Measurements from ENCODE around the gene SUCLG2.

Gene SUCLG2

GRCh38 chr3:67678665-67679064, 24.3 kb upstream of the SUCLG2 start:
- Histone ChIP-seq H3K9me2 (replicated peaks; ENCODE audit: control insufficient read depth, low read length) (no peaks in the 10 kb centered on the region), H3K9me3 (ENCODE audit: control insufficient read depth, insufficient read depth, low read length) (peaks cover 5% of the 10 kb centered on the region; the same call in 1 of the 2 replicates), H3K36me3 (ENCODE audit: control insufficient read depth, low read length) (peaks cover 19% of the 10 kb centered on the region), H3K4me3 (ENCODE audit: low read length) (peak overlapping the region; percentile 45), H3K27me3 (ENCODE audit: control insufficient read depth, low read length) (no peaks in the 10 kb centered on the region), H3F3A (ENCODE audit: control insufficient read depth, insufficient read depth) (peaks cover 13% of the 10 kb centered on the region), H4K20me1 (ENCODE audit: control insufficient read depth, insufficient read depth, low read depth, low read length) (no peaks in the 10 kb centered on the region), H3K79me2 (ENCODE audit: control insufficient read depth, low read length) (no peaks in the 10 kb centered on the region), H3K4me1 (ENCODE audit: control insufficient read depth, low read length) (peaks cover 44% of the 10 kb centered on the region), H3K27ac (ENCODE audit: low read depth, low read length) (peak overlapping the region; percentile 92), H3K4me2 (ENCODE audit: low read length) (peak overlapping the region; percentile 59)
- no peak for TF ChIP-seq EZH2phosphoT487 (IDR thresholded peaks at IDR 0.05; ENCODE audit: borderline replicate concordance, low read length)
- TF ChIP-seq CTCF (IDR thresholded peaks at IDR 0.05; ENCODE audit: low read depth, low read length, poor library complexity, severe bottlenecking), result no peak

- no peak overlapping the region for H3K4me3 ChIP-seq (ENCODE audit: low read length)
- TF ChIP-seq EZH2phosphoT487 (IDR thresholded peaks at IDR 0.05; ENCODE audit: borderline replicate concordance, low read length) (no peak), CTCF (IDR thresholded peaks at IDR 0.05; ENCODE audit: low read depth, low read length, poor library complexity, severe bottlenecking) (no peak)
- H3K79me2 ChIP-seq (ENCODE audit: control insufficient read depth, low read length), result no peaks in the 10 kb centered on the region
- H3K4me2 ChIP-seq (ENCODE audit: low read length), result no peak overlapping the region
- no peaks in the 10 kb centered on the region for H3K9me2 ChIP-seq (replicated peaks; ENCODE audit: control insufficient read depth, low read length)
- peaks cover 7% of the 10 kb centered on the region for H3F3A ChIP-seq (ENCODE audit: control insufficient read depth, insufficient read depth)
- H3K4me1 ChIP-seq (ENCODE audit: control insufficient read depth, low read length), result peaks cover 19% of the 10 kb centered on the region
- peaks cover 5% of the 10 kb centered on the region; the same call in 1 of the 2 replicates for H3K9me3 ChIP-seq (ENCODE audit: control insufficient read depth, insufficient read depth, low read length)
- H3K36me3 ChIP-seq (ENCODE audit: control insufficient read depth, low read length), result peaks cover 6% of the 10 kb centered on the region; the same call in 1 of the 2 replicates
- H3K27ac ChIP-seq (ENCODE audit: low read depth, low read length), result no peak overlapping the region
- H4K20me1 ChIP-seq (ENCODE audit: control insufficient read depth, insufficient read depth, low read depth, low read length), result no peaks in the 10 kb centered on the region
- no peaks in the 10 kb centered on the region for H3K27me3 ChIP-seq (ENCODE audit: control insufficient read depth, low read length)
These were observed 19.6 kb upstream of the SUCLG2 start for GRCh38 chr3:67674055-67674454.

DNA sequence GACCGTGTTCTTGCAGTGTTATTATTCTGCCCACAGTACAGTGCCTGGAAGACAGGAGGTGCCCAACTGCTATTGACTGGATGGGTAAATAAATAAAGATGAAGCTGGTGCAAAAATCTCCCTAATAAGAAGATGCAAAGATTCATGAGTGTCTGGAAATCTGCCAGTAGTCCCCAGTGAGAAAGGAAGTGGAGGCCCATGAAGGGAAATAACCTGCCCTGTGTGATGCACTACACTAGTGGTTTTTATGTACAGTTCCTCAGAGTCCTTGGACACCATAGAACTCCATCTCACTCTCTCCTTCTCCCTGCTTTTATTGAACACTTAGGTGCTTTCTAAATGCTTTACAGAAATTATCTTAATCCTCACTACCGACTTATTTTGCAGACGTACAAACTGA, 8.3 kb upstream of the SUCLG2 start:
- Histone ChIP-seq H3K79me2 (ENCODE audit: control insufficient read depth, low read length) (no peaks in the 10 kb centered on the region), H3K4me1 (ENCODE audit: control insufficient read depth, low read length) (peaks cover 23% of the 10 kb centered on the region), H3K4me2 (ENCODE audit: low read length) (peak overlapping the region; percentile 46), H3K9me3 (ENCODE audit: control insufficient read depth, insufficient read depth, low read length) (no peaks in the 10 kb centered on the region), H3K27me3 (ENCODE audit: control insufficient read depth, low read length) (no peaks in the 10 kb centered on the region), H3K27ac (ENCODE audit: low read depth, low read length) (no peak overlapping the region), H3F3A (ENCODE audit: control insufficient read depth, insufficient read depth) (0 out of 2 replicates have a peak, but pooled peaks cover 2% of the 10 kb centered on the region), H3K9me2 (replicated peaks; ENCODE audit: control insufficient read depth, low read length) (no peaks in the 10 kb centered on the region), H3K36me3 (ENCODE audit: control insufficient read depth, low read length) (no peaks in the 10 kb centered on the region), H3K4me3 (ENCODE audit: low read length) (peak overlapping the region; percentile 35), H4K20me1 (ENCODE audit: control insufficient read depth, insufficient read depth, low read depth, low read length) (no peaks in the 10 kb centered on the region)
- TF ChIP-seq EZH2phosphoT487 (IDR thresholded peaks at IDR 0.05; ENCODE audit: borderline replicate concordance, low read length) (no peak), CTCF (IDR thresholded peaks at IDR 0.05; ENCODE audit: low read depth, low read length, poor library complexity, severe bottlenecking) (no peak)

All from DOHH2 (cell line).